ENCODE measurements around the gene SLC9A5.

- TF ChIP-seq RARB (CRISPR knock-in tag; IDR thresholded peaks at IDR 0.05) (no peak), ZNF565 (CRISPR knock-in tag; conservative IDR thresholded peaks at IDR 0.05; ENCODE audit: low read depth) (no peak), TCF4 (CRISPR knock-in tag; IDR thresholded peaks at IDR 0.05; ENCODE audit: borderline replicate concordance) (no peak), CSRNP3 (CRISPR knock-in tag; IDR thresholded peaks at IDR 0.05) (no peak), ZC3H10 (CRISPR knock-in tag; IDR thresholded peaks at IDR 0.05) (no peak), SNAI2 (CRISPR knock-in tag; IDR thresholded peaks at IDR 0.05) (no peak), ZFP30 (CRISPR knock-in tag; IDR thresholded peaks at IDR 0.05) (no peak), PATZ1 (CRISPR knock-in tag; IDR thresholded peaks at IDR 0.05; ENCODE audit: borderline replicate concordance) (no peak), CSDC2 (CRISPR knock-in tag; IDR thresholded peaks at IDR 0.05) (no peak), CREB5 (CRISPR knock-in tag; IDR thresholded peaks at IDR 0.05; ENCODE audit: low read depth) (no peak), GLIS3 (CRISPR knock-in tag; IDR thresholded peaks at IDR 0.05) (no peak), OSR1 (CRISPR knock-in tag; IDR thresholded peaks at IDR 0.05) (no peak), TOX (CRISPR knock-in tag; IDR thresholded peaks at IDR 0.05; ENCODE audit: borderline replicate concordance) (no peak), ZFP3 (CRISPR knock-in tag; IDR thresholded peaks at IDR 0.05) (no peak)
These were observed 6.2 kb downstream of the SLC9A5 start for GRCh38 chr16:67254801-67255552.

Measured in SK-N-SH treated with all-trans-retinoic acid at 6 μM for 48 hours (cell line).